ENCODE measurements around the gene ST8SIA2. TPM values are rescaled to one million over a fixed set of nuclear protein-coding genes. Genes with fewer than 3 reads are reported as not detected.
A peak's percentile ranks its signal among the peaks of the same experiment; 100 is the strongest.

ST8SIA2 gene
- total RNA-seq, 1 donor from 2014 or later: 0.20 TPM

GRCh38 chr15:92395098-92395635, 1.5 kb downstream of the ST8SIA2 start:
- DNase-seq (ENCODE audit: low read depth in 2 of 2): no peak

DNA sequence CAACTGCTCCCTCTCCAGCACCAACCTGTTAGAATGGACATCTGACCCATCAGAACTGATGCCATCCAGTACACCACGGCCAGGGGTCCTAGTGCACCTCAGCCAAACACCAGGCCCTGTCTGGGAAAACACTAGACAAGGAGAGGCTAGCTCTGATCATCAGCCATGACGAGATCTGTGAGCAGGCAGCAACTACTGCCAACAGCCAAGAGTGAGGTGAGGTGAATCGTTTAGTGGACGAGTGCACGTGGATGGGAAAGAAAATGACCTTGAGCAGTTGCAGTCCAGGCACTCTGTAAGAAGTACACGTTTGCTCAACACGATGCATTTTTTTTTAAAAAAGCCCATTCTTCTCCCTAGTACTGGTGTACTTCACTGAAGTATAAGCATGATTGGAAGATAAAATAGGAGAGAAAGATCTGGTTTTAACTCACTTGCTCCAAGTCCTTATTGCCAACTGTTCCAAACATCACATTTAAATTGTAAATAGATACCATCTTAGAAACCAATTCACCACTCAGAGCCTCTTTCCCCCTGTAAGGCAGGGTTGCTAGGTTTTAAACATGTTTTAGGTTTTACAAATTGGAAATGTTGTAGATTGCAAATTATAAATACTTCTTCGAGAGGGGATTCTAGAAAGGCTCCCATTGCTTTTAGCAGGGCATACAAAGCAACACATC, 5.7 kb downstream of the ST8SIA2 start:
- DNase-seq (ENCODE audit: low read depth in 2 of 2): no peak

- DNase-seq (ENCODE audit: low read depth in 2 of 2): no peak
Measured at GRCh38 chr15:92400573-92400972, 6.9 kb downstream of the ST8SIA2 start.

GRCh38 chr15:92400980-92401787, 7.5 kb downstream of the ST8SIA2 start:
- no peak for DNase-seq (ENCODE audit: low read depth in 2 of 2)

DNA sequence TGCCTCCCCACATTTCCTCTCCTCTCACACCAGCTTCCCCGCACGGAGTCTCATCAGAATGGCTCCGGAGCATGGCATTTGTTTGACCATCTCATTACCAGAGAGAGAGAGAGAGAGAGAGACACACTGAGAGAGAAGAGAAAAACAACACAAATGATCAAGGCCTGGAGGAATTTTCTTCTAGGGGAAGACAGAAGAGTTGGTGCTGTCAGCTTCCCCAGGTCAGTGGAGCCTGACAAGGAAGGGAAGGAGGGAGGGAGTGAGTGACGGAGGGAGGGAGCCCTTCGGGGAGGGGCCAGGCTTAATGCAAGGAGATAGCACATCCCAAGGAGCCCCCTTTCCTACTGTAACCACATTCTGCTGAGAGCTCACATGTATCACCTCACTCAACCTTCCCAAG, 9.1 kb downstream of the ST8SIA2 start:
- no peak for DNase-seq (ENCODE audit: low read depth in 2 of 2)

GRCh38 chr15:92405942-92406341, 12.3 kb downstream of the ST8SIA2 start:
- DNase-seq (ENCODE audit: low read depth in 2 of 2): no peak

- DNase-seq (ENCODE audit: low read depth in 2 of 2): no peak
Measured at GRCh38 chr15:92407321-92407720, 13.6 kb downstream of the ST8SIA2 start.

DNA sequence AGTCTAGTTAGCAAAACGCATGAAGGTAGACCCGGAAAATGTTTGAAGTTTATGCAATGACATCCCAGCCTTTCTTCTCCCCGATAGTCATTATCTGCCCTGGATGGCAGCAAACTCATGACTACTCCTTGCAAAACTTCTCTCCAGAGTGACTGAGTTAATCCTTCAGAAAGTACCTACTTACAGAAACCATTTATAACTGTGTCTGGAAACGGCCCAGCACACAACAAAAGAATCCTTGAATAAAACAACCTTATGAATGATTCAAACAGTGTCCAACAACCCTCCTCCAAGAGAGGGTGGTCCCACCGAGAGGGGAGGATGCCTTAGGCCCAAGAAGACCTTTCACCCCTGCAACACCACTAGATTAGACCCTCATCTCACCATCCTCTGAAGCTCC, 14.2 kb downstream of the ST8SIA2 start:
- DNase-seq (ENCODE audit: low read depth in 2 of 2): no peak

DNA sequence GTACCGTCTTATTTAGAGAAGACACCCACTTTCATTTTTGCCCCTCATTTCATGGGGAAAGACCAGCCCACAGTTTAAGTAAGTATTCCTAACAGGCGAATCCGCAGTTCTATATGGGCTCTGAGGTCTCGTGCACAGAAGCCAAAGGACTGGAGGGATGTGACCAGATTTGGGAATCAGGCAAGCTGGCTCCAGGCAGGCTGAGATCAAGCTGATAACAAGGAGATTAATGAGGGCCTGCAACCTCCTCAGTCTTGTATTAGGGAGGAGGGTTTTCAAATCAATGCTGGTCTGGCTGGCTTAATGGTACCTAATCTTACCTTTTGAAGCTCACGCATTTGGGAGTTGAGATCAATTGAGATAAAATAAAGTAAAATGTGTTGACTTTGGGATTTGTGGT, 15.3 kb downstream of the ST8SIA2 start:
- DNase-seq (ENCODE audit: low read depth in 2 of 2): no peak

DNA sequence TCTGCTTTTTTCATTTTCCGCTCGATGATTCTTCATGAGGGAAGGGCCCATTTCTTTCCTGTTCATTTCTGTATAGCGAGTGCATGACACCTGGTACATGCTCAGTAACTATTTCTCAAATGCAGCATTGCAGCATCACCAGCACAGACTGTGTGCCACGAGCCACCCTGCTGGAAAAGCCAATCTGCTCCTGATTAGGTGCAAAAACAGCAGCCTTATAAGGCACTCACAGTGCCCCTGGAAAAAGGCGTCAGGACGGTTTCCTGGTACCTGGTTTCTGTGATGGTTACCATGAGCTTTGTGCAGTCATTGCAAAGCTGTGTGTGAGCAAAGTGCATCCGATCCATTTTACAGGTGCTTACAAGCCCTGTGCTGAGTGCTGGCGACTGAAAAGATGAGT, 15.8 kb downstream of the ST8SIA2 start:
- no peak for DNase-seq (ENCODE audit: low read depth in 2 of 2)

- DNase-seq (ENCODE audit: low read depth in 2 of 2): no peak
Measured at GRCh38 chr15:92410537-92410936, 16.9 kb downstream of the ST8SIA2 start.

GRCh38 chr15:92411256-92411655, 17.6 kb downstream of the ST8SIA2 start:
- no peak for DNase-seq (ENCODE audit: low read depth in 2 of 2)

DNA sequence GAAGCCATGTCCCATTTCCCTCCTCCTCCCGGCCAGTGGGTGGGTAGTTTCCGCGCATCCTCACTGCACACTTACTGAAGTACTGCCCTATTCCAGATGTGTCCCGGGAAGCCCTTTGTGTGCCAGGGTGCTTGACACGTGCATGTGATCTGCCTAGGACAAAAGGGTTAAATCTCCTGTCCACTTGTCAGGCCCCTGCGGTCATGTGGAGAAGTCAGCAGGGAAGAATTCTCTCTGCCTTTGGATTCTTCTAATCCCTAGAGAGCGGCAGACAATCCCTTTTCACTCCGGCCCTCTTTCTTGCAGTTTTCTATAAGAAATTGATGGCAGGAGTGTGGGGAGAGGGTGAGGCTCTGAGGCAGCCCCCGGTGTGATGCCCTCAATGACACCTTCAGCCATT, 19.8 kb downstream of the ST8SIA2 start:
- DNase-seq (ENCODE audit: low read depth in 2 of 2): no peak

DNA sequence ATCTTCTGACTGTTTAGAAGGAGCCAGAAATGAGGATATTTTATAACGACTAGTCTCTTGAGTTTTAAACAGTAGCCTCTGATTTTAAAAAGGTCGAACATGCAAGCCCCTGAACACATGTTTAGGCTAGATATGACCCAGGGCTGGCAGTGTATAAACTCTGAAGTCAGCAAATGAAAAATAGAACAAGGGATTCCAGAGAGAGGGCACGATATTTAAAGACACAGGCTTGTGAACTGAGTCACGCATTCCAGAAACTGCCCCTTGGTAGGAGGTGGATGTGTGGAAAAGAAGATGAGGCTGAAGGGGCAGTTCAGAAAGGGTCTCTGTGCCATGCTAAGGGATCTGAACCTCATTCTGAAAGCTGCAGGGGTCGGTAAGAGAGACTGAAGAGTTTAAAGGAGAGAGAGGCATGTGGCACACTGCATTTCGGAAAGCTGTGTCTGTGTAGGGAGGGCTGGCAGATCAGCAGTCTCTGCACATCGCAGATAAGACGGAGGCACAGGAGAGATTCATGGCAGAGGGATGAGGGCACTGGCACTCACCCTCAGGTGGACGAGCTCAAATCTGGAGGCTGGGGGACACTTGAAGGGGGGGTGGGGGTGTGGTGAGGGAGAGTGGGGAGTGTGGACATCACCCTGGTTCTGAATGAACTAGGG, 22.1 kb downstream of the ST8SIA2 start:
- no peak for DNase-seq (ENCODE audit: low read depth in 2 of 2)

GRCh38 chr15:92416557-92416956, 22.9 kb downstream of the ST8SIA2 start:
- DNase-seq (ENCODE audit: low read depth in 2 of 2): no peak

DNA sequence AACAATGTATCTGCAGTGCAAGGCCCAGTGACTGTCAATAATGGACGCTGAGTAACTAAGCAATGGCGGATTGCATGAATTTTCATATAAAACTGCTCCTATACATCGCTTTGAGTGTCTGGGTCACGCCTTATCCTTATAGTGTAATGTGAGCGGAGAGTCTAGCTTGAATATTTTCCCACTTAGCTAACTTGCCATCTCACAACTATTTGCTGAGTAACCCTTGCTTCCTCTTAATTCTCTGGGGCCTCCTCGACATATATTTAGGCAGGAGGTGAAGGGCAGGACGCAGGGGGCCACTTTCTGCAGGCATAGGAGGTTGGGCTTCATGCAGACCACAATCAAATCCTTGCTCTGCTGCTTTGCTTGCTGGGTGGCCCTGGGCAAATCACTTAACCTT, 24.0 kb downstream of the ST8SIA2 start:
- DNase-seq (ENCODE audit: low read depth in 2 of 2): no peak

DNA sequence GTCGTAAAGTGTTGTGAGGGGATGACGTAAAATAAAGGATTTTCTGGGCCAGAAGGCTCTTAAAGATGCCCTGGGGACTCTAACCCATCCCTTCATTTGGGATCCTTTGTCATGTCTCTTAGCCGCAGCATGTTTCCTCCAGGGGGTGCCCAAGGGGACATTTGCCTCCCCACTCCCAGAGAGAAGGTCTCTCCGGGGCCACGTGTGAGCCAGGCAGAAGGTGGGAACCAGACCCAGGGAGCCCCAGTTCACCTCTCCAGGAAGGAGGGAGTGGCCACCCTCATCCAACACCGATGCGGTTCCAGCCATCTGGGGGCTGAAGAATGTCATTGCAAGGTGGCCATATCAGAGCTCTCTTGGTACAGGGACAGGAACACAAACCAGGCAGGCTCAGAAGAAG, 25.2 kb downstream of the ST8SIA2 start:
- no peak for DNase-seq (ENCODE audit: low read depth in 2 of 2)

- DNase-seq (ENCODE audit: low read depth in 2 of 2): no peak
Measured at GRCh38 chr15:92421976-92422375, 28.3 kb downstream of the ST8SIA2 start.

DNA sequence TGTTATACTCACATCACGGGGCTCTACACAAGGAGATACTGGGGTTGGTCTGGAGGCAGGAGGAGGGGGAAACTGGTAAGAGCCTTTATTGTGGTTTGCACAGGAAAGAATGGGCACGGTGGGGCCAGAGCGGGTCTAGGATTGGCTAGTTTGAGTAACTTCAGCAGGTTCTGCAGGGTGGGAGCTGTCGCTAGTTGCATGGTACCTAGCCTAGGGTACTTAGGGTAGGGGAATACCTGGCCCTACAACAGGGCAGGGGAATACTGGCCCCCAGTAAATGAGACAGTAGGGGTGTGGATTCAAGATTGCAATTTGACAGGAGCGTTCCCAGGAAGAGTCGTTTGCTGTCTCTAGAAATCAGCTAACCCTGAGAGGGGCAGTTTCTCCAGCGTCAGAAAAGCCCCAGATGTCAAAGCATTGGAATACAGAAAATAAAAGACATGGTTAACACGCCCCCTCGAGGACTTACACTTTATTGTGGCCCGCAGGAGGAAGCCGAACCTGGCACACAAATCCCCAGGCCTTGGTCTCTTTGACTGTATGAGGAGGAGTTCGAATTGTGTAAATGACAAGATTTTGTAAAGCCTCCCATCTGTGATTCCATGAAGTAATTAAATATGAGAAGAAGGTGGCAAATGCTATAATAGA, 32.0 kb downstream of the ST8SIA2 start:
- DNase-seq (ENCODE audit: low read depth in 2 of 2): no peak

- DNase-seq (ENCODE audit: low read depth in 2 of 2): peak in 1 of 2 donors; percentile 11
Measured at GRCh38 chr15:92429378-92430068, 35.8 kb downstream of the ST8SIA2 start.

DNA sequence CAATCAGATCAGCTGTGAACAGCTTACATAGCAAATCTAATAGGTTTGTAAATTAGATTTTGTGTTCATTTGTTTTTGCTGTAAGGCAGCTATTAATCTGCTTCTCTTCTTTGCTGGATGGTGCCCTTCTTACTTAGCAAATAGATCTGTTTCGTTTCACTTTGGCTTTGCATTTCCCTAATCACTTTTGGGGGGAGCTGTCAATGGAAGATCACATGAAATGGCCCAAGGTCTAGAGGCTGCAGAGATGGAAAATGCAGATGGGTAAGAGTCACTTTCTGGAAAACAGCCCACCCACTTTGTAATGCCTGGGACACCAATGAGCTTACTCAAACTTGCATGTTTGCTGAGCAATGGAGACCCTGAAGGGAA, 36.4 kb downstream of the ST8SIA2 start:
- no peak for DNase-seq (ENCODE audit: low read depth in 2 of 2)

All from lung microvascular endothelial cell (primary cell).